Right kidney (tissue), 1 donor: ENCODE measurements around the gene CRYGN.
A peak's percentile ranks its signal among the peaks of the same experiment; 100 is the strongest.

ENCODE experiments used
- DNase-seq: peaks from one replicate; pipeline ENCODE4 v3.0.0-alpha.2; 2016

CRYGN gene

GRCh38 chr7:151437866-151438516 is 1.9 kb downstream of the CRYGN start:
- DNase-seq: no peak

DNA sequence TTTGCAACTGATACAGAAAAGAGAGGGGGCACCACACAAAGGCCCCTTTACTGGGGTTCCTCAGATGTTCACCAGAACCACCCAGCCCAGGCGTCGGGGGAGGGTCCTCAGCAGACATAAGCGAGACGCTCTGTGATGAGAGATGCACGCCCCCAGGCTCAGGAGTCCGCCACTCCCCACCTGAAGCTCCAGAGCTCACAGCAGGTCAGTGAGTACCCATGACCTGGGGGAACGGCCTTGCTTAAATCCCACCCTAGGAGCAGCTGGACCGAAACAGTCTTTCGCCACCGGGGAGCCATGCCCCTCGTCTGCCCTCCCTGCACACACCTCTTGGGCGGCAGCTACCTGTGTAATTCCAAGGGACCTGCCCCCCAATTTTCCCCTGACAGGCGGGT is 2.8 kb downstream of the CRYGN start:
- DNase-seq: no peak

DNA sequence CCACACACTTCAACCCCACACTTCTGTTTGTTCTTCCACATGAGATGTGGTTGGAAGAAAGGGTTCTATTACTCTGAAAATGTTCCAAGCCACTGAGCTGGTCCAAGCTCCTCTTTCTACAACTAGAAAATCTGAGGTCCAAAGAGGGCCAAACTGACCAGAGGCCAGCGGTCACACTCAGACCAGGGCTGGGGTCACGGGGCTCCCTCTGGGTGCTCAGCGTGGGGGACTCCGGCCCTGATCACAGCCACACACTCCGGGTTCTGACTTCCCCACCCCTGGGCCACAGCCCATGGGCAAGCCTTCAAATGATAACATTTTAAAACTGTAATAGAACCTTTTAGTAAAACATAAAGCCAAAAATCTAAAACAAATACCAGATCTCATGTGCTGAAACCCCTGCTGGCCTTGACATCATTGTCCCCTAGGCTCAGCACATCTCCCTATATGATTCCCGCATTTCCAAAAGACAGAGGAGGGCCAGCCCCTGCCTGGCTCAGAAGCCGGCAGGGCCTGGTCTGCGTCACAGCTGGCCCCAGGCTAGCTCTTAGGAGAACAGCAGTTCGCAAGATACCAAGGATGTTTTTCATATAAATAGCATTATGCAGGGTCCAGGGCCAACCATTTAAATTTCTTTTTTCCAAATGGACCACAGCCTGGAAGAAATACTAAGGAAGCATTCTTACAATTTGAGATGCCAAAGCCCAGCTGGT is 3.3 kb downstream of the CRYGN start:
- DNase-seq: no peak

DNA sequence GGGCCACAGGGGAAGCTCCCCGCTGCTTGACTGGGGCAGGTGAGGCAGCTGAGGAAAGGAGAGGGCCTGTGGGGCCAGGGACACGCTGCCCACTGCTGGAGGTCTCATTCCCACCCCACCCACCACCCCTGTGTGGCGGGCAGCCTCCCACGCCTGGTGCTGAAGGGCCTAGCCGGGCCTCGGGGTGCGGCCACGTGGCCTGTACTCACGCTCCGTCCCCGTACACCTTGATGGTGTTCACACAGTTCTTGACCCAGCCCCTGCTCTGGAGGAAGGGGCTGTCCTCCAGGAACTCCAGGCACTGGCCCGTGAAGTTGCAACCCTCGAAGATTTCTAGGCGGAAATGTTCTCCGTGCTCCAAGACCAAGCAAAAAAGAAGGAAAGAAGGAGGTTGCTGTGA is 4.0 kb downstream of the CRYGN start:
- no peak for DNase-seq

GRCh38 chr7:151435103-151435916 is 4.6 kb downstream of the CRYGN start:
- no peak for DNase-seq

- DNase-seq: no peak
Observed at GRCh38 chr7:151434549-151434948, 5.4 kb downstream of the CRYGN start.

DNA sequence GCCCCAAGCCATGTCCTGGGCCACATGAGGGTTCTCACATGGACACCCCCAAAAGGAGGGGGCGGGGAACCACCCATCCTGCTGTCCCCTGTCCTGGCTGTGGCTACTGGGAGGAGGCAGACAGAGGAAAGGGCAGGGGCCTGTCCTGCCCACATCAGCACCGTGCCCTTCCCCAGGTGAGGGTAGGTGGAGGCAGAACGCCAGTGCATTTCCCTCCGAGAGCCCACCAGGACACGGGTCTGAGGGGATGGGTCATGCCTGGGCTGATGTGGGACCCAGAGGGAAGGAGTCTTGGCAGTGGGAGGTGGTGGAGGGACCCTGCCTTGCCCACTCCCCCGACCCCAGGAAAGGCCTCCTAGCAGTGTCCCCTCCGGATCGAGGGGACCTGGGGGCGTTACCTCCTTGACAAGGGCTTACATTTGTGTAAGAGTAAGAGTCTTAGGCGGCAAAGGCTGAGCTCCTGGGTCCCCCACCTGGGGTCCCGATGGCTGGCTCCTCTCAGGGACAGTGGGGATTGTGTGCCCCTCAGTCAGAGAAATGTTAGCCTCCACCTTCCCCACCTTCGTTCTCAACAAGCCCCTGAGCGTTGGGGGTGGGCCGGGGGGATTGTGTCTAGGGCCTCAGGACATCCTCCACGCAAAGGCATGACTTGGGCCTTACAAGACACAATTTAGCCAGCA is 6.1 kb downstream of the CRYGN start:
- no peak for DNase-seq

- DNase-seq: no peak
Observed at GRCh38 chr7:151432658-151433521, 7.1 kb downstream of the CRYGN start.

DNA sequence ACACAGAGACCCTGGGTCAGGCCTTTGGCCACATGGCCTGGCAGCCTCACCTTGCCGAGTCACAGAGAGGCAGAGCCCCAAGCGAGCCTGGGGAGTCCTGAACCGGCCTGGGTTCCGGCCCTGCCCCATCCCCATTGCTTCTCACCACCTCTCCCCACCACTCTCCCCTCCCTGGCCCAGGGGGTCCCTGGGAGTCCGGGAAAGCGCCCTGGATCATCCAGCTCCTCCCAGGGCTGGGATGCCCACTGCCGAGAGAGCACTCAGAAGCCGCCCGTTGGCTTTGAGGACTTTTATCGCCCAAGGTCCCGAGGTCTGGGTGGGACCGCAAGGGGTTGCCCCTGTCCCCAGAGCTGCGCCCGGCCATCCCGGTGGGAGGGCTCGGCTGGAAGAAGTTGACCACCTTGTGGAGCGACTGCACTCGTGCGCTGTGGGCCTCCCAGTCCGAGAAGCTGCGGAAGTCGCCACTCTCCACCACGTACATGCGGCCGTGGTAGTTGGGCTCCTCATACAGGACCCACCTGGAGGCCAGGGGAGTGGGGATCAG is 8.1 kb downstream of the CRYGN start:
- DNase-seq: no peak

DNA sequence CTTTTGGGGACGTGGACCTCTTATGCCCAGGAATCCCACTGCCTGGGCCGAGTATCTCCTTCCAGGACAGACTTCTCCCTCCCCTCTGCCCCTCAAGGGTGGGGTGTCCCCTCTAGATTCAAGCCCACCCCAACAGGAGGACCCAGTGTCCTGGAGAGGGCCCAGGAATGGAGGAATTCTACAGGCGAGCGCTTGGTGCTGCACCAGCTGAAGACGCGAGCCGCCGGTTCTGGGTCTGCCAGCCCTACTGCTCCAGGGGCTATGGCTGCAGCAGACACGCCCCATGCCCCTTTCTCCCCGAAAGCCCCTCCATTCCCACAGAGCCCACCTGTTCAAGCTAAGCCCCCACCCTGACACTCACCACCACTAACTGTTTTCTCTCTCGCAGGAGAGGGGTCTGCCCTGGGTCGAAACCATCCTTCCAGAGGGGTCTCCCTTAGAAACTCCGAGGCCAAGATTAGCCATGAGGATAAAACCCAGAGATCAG is 8.6 kb downstream of the CRYGN start:
- DNase-seq: no peak

DNA sequence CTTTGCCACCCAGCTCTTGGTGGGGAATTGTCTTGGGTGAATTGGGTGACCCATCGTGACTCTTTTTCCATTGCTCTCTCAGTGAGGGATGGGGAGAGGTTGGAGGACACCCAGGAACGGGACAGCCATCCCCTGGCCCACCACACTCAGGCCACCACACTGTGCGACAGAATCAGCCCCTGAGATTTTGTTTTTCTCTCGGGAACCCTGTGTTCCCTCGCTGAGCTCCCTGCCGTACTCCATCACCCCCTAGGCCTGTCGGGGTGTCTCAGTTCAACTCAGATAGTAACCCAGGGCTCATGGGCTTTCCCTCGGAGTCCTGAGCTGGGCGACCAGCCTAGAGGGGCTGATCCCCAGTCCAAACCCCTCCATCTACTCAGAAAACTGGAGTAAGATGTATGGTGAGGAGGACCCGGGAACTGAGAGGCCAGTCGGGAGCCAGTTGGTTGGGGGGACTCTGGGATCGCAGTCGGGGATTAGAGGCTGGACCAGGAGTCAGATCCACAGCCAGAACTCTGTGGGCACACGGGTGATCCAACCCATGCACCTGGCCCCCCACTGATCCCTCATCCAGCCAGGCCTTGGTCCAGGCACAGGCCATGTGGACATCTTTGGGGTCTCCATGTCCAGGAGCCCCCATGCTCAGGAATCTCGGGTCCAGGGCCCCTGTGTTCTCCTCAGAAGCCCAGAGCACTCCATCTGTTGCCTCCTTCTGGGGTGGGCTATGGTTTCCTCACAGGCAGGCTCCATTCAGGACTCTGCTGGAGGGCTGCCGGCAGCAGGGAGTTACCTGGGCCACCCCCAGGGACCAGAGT is 9.3 kb downstream of the CRYGN start:
- no peak for DNase-seq

DNA sequence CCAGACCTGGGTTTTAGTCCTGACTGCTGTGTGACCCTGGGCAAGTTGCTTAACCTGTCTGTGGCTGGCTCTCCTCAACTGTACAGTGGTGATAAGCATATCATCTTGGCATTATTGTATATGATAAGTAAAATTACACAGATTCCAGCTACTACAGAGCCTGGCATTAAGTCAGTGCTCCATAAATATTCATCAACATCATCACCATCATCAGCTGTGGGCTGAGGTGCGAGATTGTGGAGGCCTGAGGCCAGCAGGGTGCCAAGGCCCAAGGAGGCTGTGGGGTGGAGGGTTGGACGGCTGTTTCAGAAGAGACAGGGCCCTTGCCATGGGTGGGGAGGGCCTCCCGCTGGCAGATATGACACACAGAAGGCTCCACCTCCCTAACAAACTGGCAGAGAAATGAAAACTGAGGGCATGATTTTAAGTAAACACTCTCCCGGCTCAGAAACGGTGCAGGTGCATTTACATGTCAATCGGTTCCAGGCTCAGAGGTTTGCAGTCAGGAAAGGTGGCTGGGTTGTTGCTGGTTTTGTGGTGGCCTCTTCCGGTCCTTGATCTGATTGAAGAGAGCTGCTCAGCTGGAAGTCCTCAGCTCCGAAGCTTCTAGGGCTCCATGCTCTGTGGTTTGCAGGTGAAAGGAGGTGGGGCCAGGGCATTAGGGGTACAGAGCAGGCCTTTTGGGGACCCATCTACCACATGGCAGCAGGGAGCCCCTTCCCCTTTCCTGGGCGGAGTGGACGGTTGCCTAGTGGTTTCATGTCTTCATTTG is 10.2 kb downstream of the CRYGN start:
- DNase-seq: no peak

GRCh38 chr7:151429237-151429559 is 10.7 kb downstream of the CRYGN start:
- no peak for DNase-seq

GRCh38 chr7:151428378-151429236 is 11.3 kb downstream of the CRYGN start:
- DNase-seq: peak; percentile 76

DNA sequence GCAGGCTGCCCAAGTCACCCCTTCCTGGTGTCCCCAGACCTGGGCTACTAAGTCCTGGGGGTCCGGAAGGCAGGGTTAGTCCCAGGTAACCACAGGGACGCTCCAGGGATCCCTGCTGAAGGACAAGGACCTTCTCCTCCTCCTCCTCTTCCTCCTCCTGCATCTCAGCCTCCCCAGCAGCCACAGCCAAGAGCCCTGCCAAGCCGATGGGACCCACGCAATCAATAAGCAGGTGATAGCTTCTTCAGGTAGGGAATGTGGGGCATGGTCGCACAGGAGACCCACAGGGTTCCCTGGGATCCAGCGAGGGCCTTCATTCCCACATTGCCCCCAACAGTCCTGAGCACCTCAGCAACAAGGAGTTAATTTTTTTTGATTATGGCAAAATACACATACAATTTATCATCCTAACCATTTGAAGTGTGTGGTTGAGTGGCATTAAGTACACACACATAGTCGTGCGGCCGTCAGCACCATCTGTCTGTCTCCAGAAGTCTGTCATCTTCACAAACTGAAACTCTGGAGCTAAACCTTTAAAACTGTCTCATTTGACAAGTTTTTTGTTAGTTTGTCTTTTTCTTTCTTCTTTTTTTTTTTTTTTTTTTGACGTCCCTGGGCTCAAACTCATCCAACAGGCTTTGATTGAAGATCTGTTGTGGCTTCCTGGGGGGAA is 12.1 kb downstream of the CRYGN start:
- peak; percentile 40 for DNase-seq

DNA sequence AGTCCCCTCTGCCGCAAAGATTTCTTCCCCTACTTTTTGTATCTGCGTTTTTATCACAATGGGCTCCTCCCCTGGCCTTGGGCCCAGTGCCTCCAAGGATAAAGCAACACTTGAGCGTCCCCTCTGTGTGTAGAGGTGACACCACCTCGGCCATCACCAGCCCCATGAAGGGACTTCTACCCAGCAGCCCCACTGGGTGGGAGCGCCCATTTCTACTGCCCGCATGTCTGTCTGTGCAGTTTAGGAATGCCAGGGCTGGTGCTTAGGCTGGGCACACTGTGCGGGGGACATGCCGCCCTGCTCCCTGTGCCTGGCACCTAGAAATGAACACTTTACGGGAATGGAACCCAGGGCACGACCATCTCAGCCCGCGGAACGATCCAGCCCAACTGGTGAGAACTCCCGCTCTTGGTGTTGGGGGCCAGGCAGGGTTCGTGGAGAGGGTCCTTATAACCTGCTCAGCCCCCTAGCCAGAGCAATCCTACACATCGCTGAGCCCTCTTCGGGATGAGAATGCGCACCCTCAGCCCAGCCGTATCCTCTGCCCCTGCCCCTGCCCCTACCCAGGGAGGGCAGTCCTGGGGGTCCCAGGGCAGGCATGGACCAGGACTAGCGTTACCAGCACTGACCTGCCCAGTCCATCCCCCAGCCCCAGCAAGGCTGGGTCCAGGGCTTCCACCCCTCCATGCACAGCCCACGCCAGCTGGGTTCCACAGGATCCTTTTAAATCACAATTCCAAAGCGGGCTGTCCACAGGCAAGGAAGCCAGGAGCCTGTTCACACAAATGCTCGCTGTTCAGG is 12.8 kb downstream of the CRYGN start:
- no peak for DNase-seq

- DNase-seq: peak; percentile 26
Observed at GRCh38 chr7:151426441-151426903, 13.5 kb downstream of the CRYGN start.
